ENCODE measurements around the gene FAM81B.

The FAM81B gene

DNA sequence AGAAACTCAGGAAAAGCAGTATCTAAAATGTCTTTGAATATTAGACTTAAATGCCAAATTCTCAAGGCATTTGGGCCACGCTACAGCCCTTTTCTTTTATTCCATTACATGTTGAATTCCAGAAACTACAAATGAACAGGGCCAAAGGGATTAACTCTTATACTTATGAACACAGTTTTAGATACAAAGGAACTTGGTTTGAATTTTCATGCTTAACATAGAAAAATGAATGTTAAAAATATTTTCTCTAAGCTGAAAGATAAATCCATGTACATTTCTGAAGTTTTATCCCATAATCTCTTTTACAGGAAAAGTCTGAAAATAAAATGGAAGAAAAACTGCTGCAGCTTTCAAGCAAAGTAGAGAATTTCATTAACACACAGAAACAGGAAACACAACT is 56.8 kb downstream of the FAM81B start:
- no peak for DNase-seq (ENCODE audit: low read depth)
- no peak overlapping the region for H3K4me3 ChIP-seq (ENCODE audit: control insufficient read depth, low read depth, low read length)
- TF ChIP-seq, protein P1, sequence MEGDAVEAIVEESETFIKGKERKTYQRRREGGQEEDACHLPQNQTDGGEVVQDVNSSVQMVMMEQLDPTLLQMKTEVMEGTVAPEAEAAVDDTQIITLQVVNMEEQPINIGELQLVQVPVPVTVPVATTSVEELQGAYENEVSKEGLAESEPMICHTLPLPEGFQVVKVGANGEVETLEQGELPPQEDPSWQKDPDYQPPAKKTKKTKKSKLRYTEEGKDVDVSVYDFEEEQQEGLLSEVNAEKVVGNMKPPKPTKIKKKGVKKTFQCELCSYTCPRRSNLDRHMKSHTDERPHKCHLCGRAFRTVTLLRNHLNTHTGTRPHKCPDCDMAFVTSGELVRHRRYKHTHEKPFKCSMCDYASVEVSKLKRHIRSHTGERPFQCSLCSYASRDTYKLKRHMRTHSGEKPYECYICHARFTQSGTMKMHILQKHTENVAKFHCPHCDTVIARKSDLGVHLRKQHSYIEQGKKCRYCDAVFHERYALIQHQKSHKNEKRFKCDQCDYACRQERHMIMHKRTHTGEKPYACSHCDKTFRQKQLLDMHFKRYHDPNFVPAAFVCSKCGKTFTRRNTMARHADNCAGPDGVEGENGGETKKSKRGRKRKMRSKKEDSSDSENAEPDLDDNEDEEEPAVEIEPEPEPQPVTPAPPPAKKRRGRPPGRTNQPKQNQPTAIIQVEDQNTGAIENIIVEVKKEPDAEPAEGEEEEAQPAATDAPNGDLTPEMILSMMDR (IDR thresholded peaks at IDR 0.05; ENCODE audit: control insufficient read depth, insufficient read depth, low read depth, low read length, missing control alignments) = no peak

DNA sequence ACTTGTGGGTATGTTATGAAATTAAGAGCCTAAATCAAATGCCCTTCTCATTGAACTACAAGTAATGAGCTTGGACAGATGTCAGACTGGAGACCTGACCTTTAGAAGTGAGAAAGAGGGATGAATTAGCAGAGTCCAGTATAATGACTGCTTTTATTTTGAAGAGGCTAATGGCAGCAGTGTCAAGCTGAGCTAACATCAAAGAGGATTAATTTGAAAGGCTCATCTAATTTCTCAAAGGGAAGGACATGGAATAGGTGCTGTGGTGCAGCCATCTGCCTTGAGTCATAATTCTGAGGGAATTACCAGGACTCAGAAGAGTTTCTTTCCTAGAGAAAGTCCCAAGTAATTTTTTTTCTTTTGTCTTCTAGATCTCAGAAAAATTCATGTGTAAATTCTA is 57.6 kb downstream of the FAM81B start:
- DNase-seq (ENCODE audit: low read depth) = no peak

GRCh38 chr5:95449460-95449859 is 58.3 kb downstream of the FAM81B start:
- TF ChIP-seq, protein P1 (IDR thresholded peaks at IDR 0.05; ENCODE audit: control insufficient read depth, insufficient read depth, low read depth, low read length, missing control alignments) = no peak
- H3K4me3 ChIP-seq (ENCODE audit: control insufficient read depth, low read depth, low read length) = no peak overlapping the region
- no peak for DNase-seq (ENCODE audit: low read depth)

More for the DNA sequence above, 57.6 kb downstream of the FAM81B start:
- TF ChIP-seq, protein P1 (IDR thresholded peaks at IDR 0.05; ENCODE audit: control insufficient read depth, insufficient read depth, low read depth, low read length, missing control alignments) = no peak
- no peak overlapping the region for H3K4me3 ChIP-seq (ENCODE audit: control insufficient read depth, low read depth, low read length)

DNA sequence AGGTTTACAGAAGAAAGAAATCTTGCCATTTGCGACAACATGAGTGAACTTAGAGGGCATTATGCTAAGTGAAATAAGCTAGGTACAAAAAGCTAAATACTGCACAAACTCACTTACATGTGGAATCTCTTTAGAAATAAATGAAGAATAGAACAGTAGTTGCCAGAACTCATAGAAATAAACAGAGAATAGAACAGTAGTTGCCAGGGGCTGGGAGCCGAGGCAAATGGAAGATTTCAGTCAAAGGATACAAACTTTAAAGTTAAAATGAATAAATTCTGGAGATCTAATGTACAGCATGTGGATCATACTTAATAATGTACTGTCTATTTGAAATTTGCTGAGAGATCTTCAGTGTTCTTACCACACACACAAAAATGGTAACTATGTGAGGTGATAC is 63.4 kb downstream of the FAM81B start:
- TF ChIP-seq, protein P1 (IDR thresholded peaks at IDR 0.05; ENCODE audit: control insufficient read depth, insufficient read depth, low read depth, low read length, missing control alignments) = no peak
- H3K4me3 ChIP-seq (ENCODE audit: control insufficient read depth, low read depth, low read length) = no peak overlapping the region
- DNase-seq (ENCODE audit: low read depth) = no peak

DNA sequence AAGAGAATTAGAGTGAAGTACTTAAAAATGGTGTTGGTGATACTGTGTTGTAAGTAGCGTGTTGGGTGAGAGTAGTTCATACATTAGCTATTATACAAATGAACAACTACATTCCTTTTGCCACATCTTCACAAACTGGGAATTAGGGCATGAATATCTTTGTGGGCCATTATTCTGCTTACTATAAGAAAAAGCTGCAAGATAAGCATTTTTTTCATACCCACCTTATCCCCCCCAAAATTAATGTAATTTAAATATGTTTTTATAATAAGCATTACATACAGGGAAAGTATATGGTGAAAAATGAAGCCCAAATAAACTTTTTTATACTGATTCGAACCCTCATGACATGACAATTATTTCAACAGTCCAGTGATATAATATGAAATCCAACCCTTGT is 69.5 kb downstream of the FAM81B start:
- DNase-seq (ENCODE audit: low read depth) = no peak
- TF ChIP-seq, protein P1 (IDR thresholded peaks at IDR 0.05; ENCODE audit: control insufficient read depth, insufficient read depth, low read depth, low read length, missing control alignments) = no peak
- no peak overlapping the region for H3K4me3 ChIP-seq (ENCODE audit: control insufficient read depth, low read depth, low read length)

DNA sequence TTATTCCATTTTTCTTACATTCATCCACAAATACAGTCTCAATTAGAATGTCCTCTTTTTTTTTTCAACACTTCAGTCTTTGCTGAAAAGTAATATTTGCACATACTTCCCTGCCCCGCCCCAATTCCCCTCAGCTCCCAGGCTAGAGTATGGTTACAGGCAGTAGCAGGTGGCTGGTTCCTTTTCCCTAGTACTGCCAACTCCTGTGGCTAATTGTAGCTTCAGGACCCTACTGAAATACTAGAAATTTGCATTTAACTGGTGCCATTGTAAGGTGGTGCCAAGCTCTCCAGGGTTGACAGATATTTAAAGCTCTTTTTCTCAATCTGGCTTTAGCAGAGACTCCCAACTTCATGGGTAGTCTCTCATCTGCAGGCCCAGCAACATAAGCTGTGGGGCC is 80.3 kb downstream of the FAM81B start:
- no peak overlapping the region for H3K4me3 ChIP-seq (ENCODE audit: control insufficient read depth, low read depth, low read length)
- TF ChIP-seq, protein P1 (IDR thresholded peaks at IDR 0.05; ENCODE audit: control insufficient read depth, insufficient read depth, low read depth, low read length, missing control alignments) = no peak
- DNase-seq (ENCODE audit: low read depth) = no peak

- DNase-seq (ENCODE audit: low read depth) = peak; percentile 21
- TF ChIP-seq, protein P1 (IDR thresholded peaks at IDR 0.05; ENCODE audit: control insufficient read depth, insufficient read depth, low read depth, low read length, missing control alignments) = peak; percentile 17
- H3K4me3 ChIP-seq (ENCODE audit: control insufficient read depth, low read depth, low read length) = no peak overlapping the region
These were observed 80.8 kb downstream of the FAM81B start for GRCh38 chr5:95471942-95472341.
